HCT116 (cell line): ENCODE results near the gene PREX1. TPM values are rescaled to one million over a fixed set of nuclear protein-coding genes. Genes with fewer than 3 reads are reported as not detected.

ENCODE experiments used
- ATAC-seq: fragments of 200-7000 bp; cut with Tn5 transposase; 2 replicates; pipeline ENCODE4 v1.9.1; 2020; ENCODE audit warnings: mild to moderate bottlenecking, moderate library complexity
- BruUV-seq: library from RNA; stranded (reverse); fragments of 400-500 nt; replicated peaks from 2 replicates; lab custom pipeline; 2021; lab: Mats Ljungman, UMichigan
- CTCF ChIA-PET: fragments of 300-600 bp; sonication (Branson Sonifier 250); formaldehyde crosslinking; loops from one replicate; lab custom pipeline; 2021; ENCODE audit warnings: antibody characterized with exemption; lab: Charles Lee
- POLR2A ChIA-PET: fragments of 300-600, 350-600 bp; sonication (Branson Sonifier 250); formaldehyde crosslinking; loops from one replicate; lab custom pipeline; 2021; ENCODE audit warnings: antibody characterized with exemption; lab: Charles Lee
- RAD21 ChIA-PET, 2 experiments: fragments of 300-600 bp; sonication (Branson Sonifier 250); formaldehyde crosslinking; loops; one replicate each; lab custom pipeline; 2023; ENCODE audit warnings: low total read pairs in 2 of 2; ENCODE audit not compliant: uncharacterized antibody in 2 of 2, unreplicated experiment in 2 of 2, low non-redundant PET in 1 of 2; lab: Charles Lee
- DNase-seq: peaks from one replicate; pipeline ENCODE4 v3.0.0-alpha.2; 2010; ENCODE audit warnings: low read depth, low spot score
- H2AFZ ChIP-seq: fragments of 200-600 bp; shearing (Covaris generic), sonication (generic); 2 replicates; pipeline ENCODE4 v1.6.1; 2017; ENCODE audit warnings: low read depth, mixed run types, mixed read lengths, antibody characterized with exemption, low read length; ENCODE audit not compliant: poor library complexity, severe bottlenecking
- H3K27ac ChIP-seq: 2 replicates; pipeline ENCODE4 v1.5.1; 2012; ENCODE audit warnings: low read depth, low read length
- H3K27me3 ChIP-seq: fragments of 200-600 bp; sonication (generic); 2 replicates; pipeline ENCODE4 v1.6.1; 2016; ENCODE audit warnings: mixed run types, low read length, mixed read lengths; ENCODE audit not compliant: insufficient read depth
- H3K36me3 ChIP-seq, 2 experiments: fragments of 200-500 bp in 1 of 2; fragments of 200-600 bp in 1 of 2; sonication (Bioruptor generic) in 1 of 2; sonication (generic) in 1 of 2; 2 replicates each; pipeline versions ENCODE4 v1.5.1 to v1.6.1; 2014 to 2016; ENCODE audit warnings: low read length in 2 of 2, inconsistent platforms in 1 of 2, mixed read lengths in 1 of 2, mixed run types in 1 of 2; ENCODE audit not compliant: insufficient read depth in 2 of 2, control insufficient read depth in 1 of 2
- H3K4me1 ChIP-seq, 2 experiments: fragments of 200-600 bp in 1 of 2; sonication (generic) in 1 of 2; 2 replicates each; pipeline versions ENCODE4 v1.5.1 to v1.6.1; 2012 to 2017; ENCODE audit warnings: low read length in 2 of 2, inconsistent platforms in 1 of 2, mild to moderate bottlenecking in 1 of 2, mixed read lengths in 1 of 2, mixed run types in 1 of 2, moderate library complexity in 1 of 2; ENCODE audit not compliant: insufficient read depth in 2 of 2, control insufficient read depth in 1 of 2
- H3K4me2 ChIP-seq: fragments of 200-600 bp; sonication (generic); 2 replicates; pipeline ENCODE4 v1.6.1; 2017; ENCODE audit warnings: mixed run types, low read length, mixed read lengths
- H3K4me3 ChIP-seq, 2 experiments: fragments of 200-600 bp in 1 of 2; sonication (generic) in 1 of 2; replicated peaks in 1 of 2; 2 replicates each; pipeline ENCODE4 v1.5.1; 2011 to 2016; ENCODE audit warnings: low read length in 2 of 2, control low read depth in 1 of 2, low read depth in 1 of 2, mild to moderate bottlenecking in 1 of 2, mixed read lengths in 1 of 2, mixed run types in 1 of 2
- H3K79me2 ChIP-seq: fragments of 200-600 bp; sonication (generic); 2 replicates; pipeline ENCODE4 v1.6.1; 2017; ENCODE audit warnings: mild to moderate bottlenecking, mixed run types, low read length, moderate library complexity, mixed read lengths; ENCODE audit not compliant: insufficient read depth
- H3K9ac ChIP-seq: fragments of 200-600 bp; sonication (generic); 2 replicates; pipeline ENCODE4 v1.6.1; 2016; ENCODE audit warnings: low read length, mixed read lengths
- H3K9me2 ChIP-seq: fragments of 200-600 bp; sonication (generic), shearing (Covaris generic); 2 replicates; pipeline ENCODE4 v1.6.1; 2017; ENCODE audit warnings: mixed run types, mild to moderate bottlenecking, moderate library complexity; ENCODE audit not compliant: insufficient read depth
- H3K9me3 ChIP-seq, 2 experiments: fragments of 200-500 bp in 1 of 2; fragments of 200-600 bp in 1 of 2; sonication (Bioruptor generic) in 1 of 2; sonication (generic) in 1 of 2; 2 replicates each; pipeline ENCODE4 v1.6.1; 2014 to 2017; ENCODE audit warnings: low read length in 2 of 2, mixed read lengths in 2 of 2, inconsistent platforms in 1 of 2, low read depth in 1 of 2, mild to moderate bottlenecking in 1 of 2, mixed run types in 1 of 2, moderate library complexity in 1 of 2; ENCODE audit not compliant: control insufficient read depth in 1 of 2, insufficient read depth in 1 of 2
- H4K20me1 ChIP-seq: fragments of 200-600 bp; sonication (generic), shearing (Covaris generic); 2 replicates; pipeline ENCODE4 v1.6.1; 2017; ENCODE audit warnings: mixed run types, mild to moderate bottlenecking, moderate library complexity; ENCODE audit not compliant: insufficient read depth
- ATF3 ChIP-seq: IDR thresholded peaks from 2 replicates; pipeline ENCODE4 v1.6.1; 2012
- EGR1 ChIP-seq: IDR thresholded peaks from 2 replicates; pipeline ENCODE4 v1.6.1; 2012; ENCODE audit warnings: low read depth
- EZH2 ChIP-seq: fragments of 200-600 bp; sonication (generic); IDR thresholded peaks from 2 replicates; pipeline ENCODE4 v1.6.1; 2017; ENCODE audit warnings: antibody characterized with exemption, mixed run types
- EZH2phosphoT487 ChIP-seq: fragments of 200-600 bp; IDR thresholded peaks from 2 replicates; pipeline ENCODE4 v1.6.1; 2018; ENCODE audit warnings: antibody characterized with exemption, borderline replicate concordance
- JUND ChIP-seq: IDR thresholded peaks from 2 replicates; pipeline ENCODE4 v1.6.1; 2012
- REST ChIP-seq: IDR thresholded peaks from 2 replicates; pipeline ENCODE4 v1.6.1; 2012; ENCODE audit warnings: low read depth
- SIN3A ChIP-seq: IDR thresholded peaks from 2 replicates; pipeline ENCODE4 v1.6.1; 2012; ENCODE audit warnings: low read depth
- SP1 ChIP-seq: IDR thresholded peaks from 2 replicates; pipeline ENCODE4 v1.6.1; 2012; ENCODE audit warnings: low read depth
- YY1 ChIP-seq: IDR thresholded peaks from 2 replicates; pipeline ENCODE4 v1.6.1; 2011; ENCODE audit warnings: low read length, low read depth, moderate library complexity, mild to moderate bottlenecking; ENCODE audit not compliant: insufficient replicate concordance; ENCODE audit errors: extremely low read depth
- ZBTB33 ChIP-seq: IDR thresholded peaks from 2 replicates; pipeline ENCODE4 v1.6.1; 2011; ENCODE audit warnings: mild to moderate bottlenecking, low read length, moderate library complexity; ENCODE audit not compliant: insufficient replicate concordance; ENCODE audit errors: extremely low read depth
- ZNF274 ChIP-seq: fragments of 200-500 bp; sonication (Bioruptor generic); IDR thresholded peaks from 2 replicates; pipeline ENCODE4 v1.6.1; 2014; ENCODE audit warnings: mild to moderate bottlenecking, low read depth, low read length, inconsistent platforms
- intact Hi-C: fragments of 100-400 bp; cut with micrococcal nuclease; formaldehyde crosslinking; loops from 2 replicates; pipeline ENCODE4 v1.10.0; 2022
- total RNA-seq: library from RNA; stranded (reverse); gene quantifications from one replicate; pipeline ENCODE4 v1.2.1, GENCODE V29; 2021; ENCODE audit not compliant: unreplicated experiment

PREX1 gene
- total RNA-seq, 1 experiment from 2014 or later, result 6.1 TPM

DNA sequence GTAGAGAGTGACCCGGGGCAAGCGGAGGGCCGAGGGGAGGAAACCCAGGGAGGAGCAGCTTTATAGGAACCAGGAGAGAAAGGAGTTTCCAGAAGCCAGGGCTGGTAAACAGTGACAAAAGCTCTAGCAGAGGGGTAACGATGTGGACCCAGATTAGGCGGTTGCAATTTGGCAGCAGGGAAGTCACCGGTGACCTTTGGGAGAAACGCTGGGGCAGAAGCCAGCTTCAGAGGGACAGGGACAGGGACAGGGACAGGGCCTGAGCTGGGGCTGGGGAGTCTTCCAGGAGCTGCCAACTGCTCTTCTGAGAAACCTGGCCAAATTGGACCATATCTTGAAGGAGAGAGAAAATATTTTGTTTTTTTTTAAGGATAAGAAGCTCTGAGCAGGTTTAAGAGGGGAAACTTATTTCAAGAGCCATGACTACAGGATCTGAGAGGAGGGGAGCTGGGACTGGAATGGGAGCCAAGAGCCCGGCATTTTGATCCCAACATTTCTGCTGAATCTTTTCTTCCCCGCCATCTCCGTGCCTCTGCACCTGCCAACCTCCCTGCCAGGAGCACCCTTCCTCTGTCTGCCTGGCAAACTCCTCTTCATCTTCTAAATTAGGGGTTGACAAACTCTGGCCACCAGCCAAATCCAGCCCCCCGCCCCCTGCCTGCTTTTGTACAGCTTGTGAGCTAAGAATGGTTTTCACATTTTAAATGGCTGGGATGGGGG lies 22.6 kb upstream of the PREX1 start:
- ChIA-PET CTCF (no interaction called here), POLR2A (no interaction called here), RAD21 (no interaction called here)
- H3K27me3 ChIP-seq, result no peaks in the 10 kb centered on the region
- H3K36me3 ChIP-seq, result no peaks in the 10 kb centered on the region
- TF ChIP-seq ZBTB33 (no peak), EGR1 (no peak)
- H4K20me1 ChIP-seq, result no peaks in the 10 kb centered on the region
- H3K9ac ChIP-seq, result no peak overlapping the region
- peaks cover 8 to 22% of the 10 kb centered on the region in 2 experiments for H3K4me1 ChIP-seq
- no peak for ATAC-seq
- H3K4me3 ChIP-seq, result no peak overlapping the region
- H3K9me2 ChIP-seq, result no peaks in the 10 kb centered on the region
- no TSS peak for BruUV-seq
- no peak overlapping the region for H2AFZ ChIP-seq
- no peak overlapping the region for H3K27ac ChIP-seq
- no peaks in the 10 kb centered on the region for H3K9me3 ChIP-seq
- intact Hi-C loops, result no loop called here
- no peak for DNase-seq
- no peak overlapping the region for H3K4me2 ChIP-seq
- no peaks in the 10 kb centered on the region for H3K79me2 ChIP-seq

DNA sequence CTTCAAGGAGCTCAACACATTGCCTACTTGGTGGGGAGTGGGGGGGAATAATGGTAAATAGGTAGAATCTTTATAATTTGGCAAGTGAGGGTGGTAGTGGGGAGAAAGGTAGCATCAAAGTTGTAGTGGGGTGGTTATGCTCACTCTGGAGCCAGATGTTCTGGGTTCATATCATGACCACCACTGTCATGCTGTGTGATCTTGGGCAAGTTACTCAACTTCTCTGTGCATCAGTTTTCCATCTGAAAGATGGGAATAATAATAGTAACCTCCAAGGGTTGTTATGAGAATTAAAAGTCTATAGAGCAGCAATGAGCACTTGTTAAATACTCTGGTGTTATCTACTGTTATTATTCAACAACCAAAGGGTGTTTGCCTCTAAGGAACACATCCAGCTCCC lies 22.0 kb upstream of the PREX1 start:
- Histone ChIP-seq H3K27ac (no peak overlapping the region), H3K4me1 (peaks cover 8 to 22% of the 10 kb centered on the region in 2 experiments), H4K20me1 (no peaks in the 10 kb centered on the region), H3K4me2 (no peak overlapping the region), H3K9ac (no peak overlapping the region), H3K4me3 (no peak overlapping the region), H3K36me3 (no peaks in the 10 kb centered on the region), H3K79me2 (no peaks in the 10 kb centered on the region), H3K27me3 (no peaks in the 10 kb centered on the region), H3K9me3 (no peaks in the 10 kb centered on the region), H2AFZ (no peak overlapping the region), H3K9me2 (no peaks in the 10 kb centered on the region)
- ChIA-PET CTCF (no interaction called here), POLR2A (no interaction called here), RAD21 (no interaction called here)
- DNase-seq (no peak), ATAC-seq (no peak)
- intact Hi-C loops, result no loop called here
- no TSS peak for BruUV-seq
- no peak for TF ChIP-seq ATF3
- no peak for TF ChIP-seq JUND
- TF ChIP-seq YY1, result no peak
- no peak for TF ChIP-seq ZNF274
- TF ChIP-seq EZH2phosphoT487, result no peak
- no peak for TF ChIP-seq ZBTB33
- TF ChIP-seq SP1, result no peak
- TF ChIP-seq SIN3A, result no peak
- no peak for TF ChIP-seq REST
- TF ChIP-seq EZH2, result no peak
